ENCODE results near the gene COCH. TPM values are rescaled to one million over a fixed set of nuclear protein-coding genes. Genes with fewer than 3 reads are reported as not detected.

COCH gene
- total RNA-seq, 4 donors from 2014 or later = 3.8 to 9.6 (median 5.1) TPM

DNA sequence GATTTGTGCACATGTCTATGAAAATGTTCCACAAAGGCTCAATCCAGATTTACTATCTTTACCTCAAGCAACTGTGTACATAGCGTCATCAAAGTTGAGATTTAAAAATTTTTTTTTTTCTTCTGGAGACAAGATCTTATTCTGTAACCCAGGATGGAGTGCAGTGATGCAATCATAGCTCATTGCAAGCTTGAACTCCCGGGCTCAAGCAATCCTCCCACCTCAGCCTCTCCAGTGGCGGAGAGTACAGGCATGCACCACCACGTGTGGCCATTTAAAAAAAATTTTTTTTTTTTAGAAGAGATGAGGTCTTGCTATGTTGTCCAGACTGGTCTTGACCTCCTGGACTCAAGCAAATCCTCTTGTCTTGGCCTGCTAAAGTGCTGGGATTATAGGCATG, 2.3 kb downstream of the COCH start:
- intact Hi-C loops (cut with DNase I; ENCODE audit: low total_unique reads) = no loop called here
- WGBS, 2 donors = 58 to 67% methylated on average over 4 of the region's 4 CpGs
- TF ChIP-seq, protein P1, sequence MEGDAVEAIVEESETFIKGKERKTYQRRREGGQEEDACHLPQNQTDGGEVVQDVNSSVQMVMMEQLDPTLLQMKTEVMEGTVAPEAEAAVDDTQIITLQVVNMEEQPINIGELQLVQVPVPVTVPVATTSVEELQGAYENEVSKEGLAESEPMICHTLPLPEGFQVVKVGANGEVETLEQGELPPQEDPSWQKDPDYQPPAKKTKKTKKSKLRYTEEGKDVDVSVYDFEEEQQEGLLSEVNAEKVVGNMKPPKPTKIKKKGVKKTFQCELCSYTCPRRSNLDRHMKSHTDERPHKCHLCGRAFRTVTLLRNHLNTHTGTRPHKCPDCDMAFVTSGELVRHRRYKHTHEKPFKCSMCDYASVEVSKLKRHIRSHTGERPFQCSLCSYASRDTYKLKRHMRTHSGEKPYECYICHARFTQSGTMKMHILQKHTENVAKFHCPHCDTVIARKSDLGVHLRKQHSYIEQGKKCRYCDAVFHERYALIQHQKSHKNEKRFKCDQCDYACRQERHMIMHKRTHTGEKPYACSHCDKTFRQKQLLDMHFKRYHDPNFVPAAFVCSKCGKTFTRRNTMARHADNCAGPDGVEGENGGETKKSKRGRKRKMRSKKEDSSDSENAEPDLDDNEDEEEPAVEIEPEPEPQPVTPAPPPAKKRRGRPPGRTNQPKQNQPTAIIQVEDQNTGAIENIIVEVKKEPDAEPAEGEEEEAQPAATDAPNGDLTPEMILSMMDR (IDR thresholded peaks at IDR 0.05) = no peak
- TF ChIP-seq POLR2A (IDR thresholded peaks at IDR 0.05) = no peak
- no peak for DNase-seq (ENCODE audit: low spot score in 2 of 2)
- H3K4me3 ChIP-seq (ENCODE audit: low read depth, poor library complexity, severe bottlenecking) = no peak overlapping the region

DNA sequence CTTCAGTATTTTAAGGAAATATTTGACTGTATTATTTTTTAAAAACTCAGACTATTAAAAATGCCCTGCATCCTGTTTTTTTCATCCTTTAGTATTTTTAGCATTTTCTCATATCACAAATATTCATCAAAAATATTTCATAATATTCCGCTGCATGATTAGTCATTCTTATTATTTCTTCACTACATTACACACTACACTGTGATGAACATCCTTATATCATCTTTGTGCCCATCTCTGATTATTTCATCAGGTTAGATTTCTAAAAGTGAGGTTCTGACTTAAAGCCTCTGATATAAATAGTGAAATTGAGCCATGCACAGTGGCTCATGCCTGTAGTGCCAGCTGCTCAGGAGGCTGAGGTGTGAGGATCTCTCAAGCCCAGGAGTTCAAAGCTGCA, 8.1 kb downstream of the COCH start:
- H3K4me3 ChIP-seq (ENCODE audit: low read depth, poor library complexity, severe bottlenecking) = no peak overlapping the region
- DNase-seq (ENCODE audit: low spot score in 2 of 2) = no peak
- intact Hi-C loops (cut with DNase I; ENCODE audit: low total_unique reads) = no loop called here
- WGBS, 2 donors = 46 to 80% methylated on average over 1 of the region's 1 CpG
- no peak for TF ChIP-seq POLR2A (IDR thresholded peaks at IDR 0.05)
- TF ChIP-seq, protein P1 (IDR thresholded peaks at IDR 0.05) = no peak

DNA sequence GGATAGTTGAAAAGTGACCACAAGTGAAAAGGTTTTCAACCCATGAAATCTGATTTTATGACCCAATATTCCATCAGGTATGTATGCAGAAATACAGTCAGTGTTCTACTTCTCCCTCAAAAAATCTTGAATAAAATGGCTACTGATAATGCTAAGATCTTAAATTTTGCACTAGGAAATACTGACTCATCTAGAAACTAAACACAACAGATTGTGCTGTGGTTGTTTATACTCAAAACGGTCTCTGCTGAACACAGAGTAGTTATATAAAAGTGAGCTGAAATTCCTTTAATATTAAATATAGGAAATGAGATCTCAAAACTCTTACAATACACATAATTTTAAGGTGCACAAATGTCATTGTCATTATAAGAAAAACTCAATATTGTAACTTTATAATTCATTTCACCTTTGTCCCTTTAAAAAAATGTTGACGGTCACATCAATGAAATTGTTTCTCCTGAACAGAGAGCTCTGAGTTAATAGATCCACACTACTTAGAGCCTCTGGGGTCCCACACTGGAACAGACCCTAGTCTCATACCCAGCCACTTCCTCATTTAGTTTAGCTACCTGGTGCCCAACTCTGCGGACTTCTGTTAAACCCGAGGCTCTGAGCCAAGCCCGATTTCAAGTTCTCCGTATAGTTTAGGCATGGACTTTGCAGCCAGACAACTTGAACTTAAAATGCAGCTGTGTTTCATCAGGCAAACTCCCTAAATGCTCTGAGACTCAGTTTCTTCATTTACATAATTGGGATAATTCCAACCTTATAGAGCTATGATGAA, 9.3 kb downstream of the COCH start:
- no peak overlapping the region for H3K4me3 ChIP-seq (ENCODE audit: low read depth, poor library complexity, severe bottlenecking)
- 89 to 90% methylated on average over 6 of the region's 6 CpGs for WGBS, 2 donors
- TF ChIP-seq, protein P1 (IDR thresholded peaks at IDR 0.05) = no peak
- no peak for TF ChIP-seq POLR2A (IDR thresholded peaks at IDR 0.05)
- intact Hi-C loops (cut with DNase I; ENCODE audit: low total_unique reads) = no loop called here
- no peak for DNase-seq (ENCODE audit: low spot score in 2 of 2)

DNA sequence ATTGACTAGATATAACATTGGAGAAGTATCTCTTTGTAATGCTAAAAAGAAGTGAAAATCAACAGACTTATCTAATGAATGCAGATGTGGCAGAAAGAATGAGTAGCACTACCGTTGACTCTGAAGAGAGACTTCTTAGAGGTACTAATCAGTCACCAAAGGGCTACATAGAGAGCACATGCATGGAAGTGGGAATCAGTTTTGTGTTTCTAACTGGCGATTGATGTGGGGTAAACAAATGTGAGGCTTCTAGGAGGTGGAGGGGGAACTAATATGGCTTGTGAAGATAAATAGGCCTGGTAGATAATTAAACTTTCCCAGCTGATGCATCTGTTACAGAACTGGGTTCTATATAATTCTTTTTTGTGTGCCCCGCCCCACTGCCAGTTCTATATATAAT, 10.5 kb downstream of the COCH start:
- WGBS, 2 donors = 85 to 89% methylated on average over 3 of the region's 3 CpGs
- TF ChIP-seq, protein P1 (IDR thresholded peaks at IDR 0.05) = no peak
- no peak for TF ChIP-seq POLR2A (IDR thresholded peaks at IDR 0.05)
- no peak for DNase-seq (ENCODE audit: low spot score in 2 of 2)
- H3K4me3 ChIP-seq (ENCODE audit: low read depth, poor library complexity, severe bottlenecking) = no peak overlapping the region
- intact Hi-C loops (cut with DNase I; ENCODE audit: low total_unique reads) = no loop called here

DNA sequence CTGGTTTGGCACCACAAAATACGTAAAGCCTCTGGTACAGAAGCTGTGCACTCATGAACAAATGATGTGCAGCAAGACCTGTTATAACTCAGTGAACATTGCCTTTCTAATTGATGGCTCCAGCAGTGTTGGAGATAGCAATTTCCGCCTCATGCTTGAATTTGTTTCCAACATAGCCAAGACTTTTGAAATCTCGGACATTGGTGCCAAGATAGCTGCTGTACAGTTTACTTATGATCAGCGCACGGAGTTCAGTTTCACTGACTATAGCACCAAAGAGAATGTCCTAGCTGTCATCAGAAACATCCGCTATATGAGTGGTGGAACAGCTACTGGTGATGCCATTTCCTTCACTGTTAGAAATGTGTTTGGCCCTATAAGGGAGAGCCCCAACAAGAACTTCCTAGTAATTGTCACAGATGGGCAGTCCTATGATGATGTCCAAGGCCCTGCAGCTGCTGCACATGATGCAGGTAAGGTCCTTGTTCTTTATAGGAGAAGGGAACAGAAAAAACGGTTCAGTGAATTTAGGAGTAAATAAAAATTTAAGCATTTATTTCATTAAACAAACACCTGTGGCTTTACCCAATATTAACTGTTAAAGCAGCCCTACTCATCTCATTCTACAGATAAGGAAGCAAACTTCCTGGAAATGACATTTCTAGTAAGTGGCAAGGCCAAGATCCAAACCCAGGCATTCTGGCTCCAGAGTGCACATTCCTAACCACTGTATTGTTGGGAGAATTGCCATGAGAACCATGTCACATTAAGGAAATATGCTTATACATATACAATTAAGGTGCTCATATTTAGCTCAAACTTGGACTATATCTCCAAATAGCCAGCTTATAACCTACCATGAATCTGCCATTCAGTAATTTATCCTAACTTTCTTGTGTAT, 11.7 kb downstream of the COCH start:
- intact Hi-C loops (cut with DNase I; ENCODE audit: low total_unique reads) = no loop called here
- H3K4me3 ChIP-seq (ENCODE audit: low read depth, poor library complexity, severe bottlenecking) = no peak overlapping the region
- DNase-seq (ENCODE audit: low spot score in 2 of 2) = no peak
- 88 to 95% methylated on average over 7 of the region's 7 CpGs for WGBS, 2 donors
- no peak for TF ChIP-seq POLR2A (IDR thresholded peaks at IDR 0.05)
- TF ChIP-seq, protein P1 (IDR thresholded peaks at IDR 0.05) = no peak

All from lower leg skin (tissue), 4 donors.